HG03060 (cell line): ENCODE results near the gene IL11RA.
"Not testable (repeated sequence)": the region's sequence is repeated elsewhere in the genome, so short reads cannot be mapped to it uniquely, and the experiment has no call there.

ENCODE experiments used
- ATAC-seq: cut with Tn5 transposase; IDR thresholded peaks from one replicate; pipeline ENCODE4 v1.9.1; 2021; ENCODE audit warnings: low read depth, moderate number of reproducible peaks; ENCODE audit not compliant: unreplicated experiment

The IL11RA gene

DNA sequence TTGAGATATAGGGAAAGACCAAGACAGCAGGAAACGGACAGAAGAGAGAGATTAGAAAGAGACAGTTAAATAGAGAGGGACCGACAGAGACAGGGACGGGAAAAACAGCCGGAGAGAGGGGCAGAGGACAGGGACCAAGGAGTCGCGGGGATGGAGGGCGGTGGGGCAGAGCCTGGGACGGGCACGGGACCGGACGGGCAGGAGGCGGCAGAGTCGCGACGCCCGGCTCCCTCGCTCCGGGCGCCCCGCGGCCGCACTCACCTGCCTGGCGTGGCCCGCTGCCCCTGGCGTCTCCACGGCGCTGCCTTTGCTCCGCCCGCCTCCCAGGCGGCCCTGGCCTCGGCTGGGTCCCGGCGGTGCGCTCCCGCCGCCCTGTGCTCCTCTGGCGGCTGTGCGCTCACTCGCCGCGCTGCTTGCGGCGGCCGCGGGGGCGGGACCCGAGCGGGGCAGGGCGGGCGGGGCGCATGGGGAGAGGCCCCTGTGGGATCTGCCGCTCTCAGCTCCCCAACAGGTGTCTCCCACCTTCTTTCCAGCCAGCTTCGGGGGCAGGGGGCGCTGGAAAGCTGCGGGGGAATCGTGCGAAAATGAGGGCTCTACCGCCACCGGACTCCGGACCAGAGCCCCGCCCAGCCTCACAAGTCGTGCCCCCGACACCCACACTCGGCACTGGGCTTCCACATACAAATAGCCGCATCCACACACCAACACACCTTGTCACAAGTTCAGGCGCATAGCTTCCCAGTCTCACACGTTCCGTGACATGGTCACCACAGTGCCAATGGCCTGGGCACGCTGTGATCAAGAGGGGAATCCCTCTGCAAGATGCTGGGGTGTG lies 23.1 kb upstream of the IL11RA start, which contains the start of gene ARID3C:
Gene ARID3C, minus strand, starts transcription at position 411 of the 835 bp plus-strand sequence. CDS start 1,052 bp downstream, outside the sequence.
- no peak for ATAC-seq

- ATAC-seq, result no peak
Observed at GRCh38 chr9:34629491-34629808, 22.5 kb upstream of the IL11RA start.

GRCh38 chr9:34630402-34631154 lies 21.4 kb upstream of the IL11RA start:
- no peak for ATAC-seq

DNA sequence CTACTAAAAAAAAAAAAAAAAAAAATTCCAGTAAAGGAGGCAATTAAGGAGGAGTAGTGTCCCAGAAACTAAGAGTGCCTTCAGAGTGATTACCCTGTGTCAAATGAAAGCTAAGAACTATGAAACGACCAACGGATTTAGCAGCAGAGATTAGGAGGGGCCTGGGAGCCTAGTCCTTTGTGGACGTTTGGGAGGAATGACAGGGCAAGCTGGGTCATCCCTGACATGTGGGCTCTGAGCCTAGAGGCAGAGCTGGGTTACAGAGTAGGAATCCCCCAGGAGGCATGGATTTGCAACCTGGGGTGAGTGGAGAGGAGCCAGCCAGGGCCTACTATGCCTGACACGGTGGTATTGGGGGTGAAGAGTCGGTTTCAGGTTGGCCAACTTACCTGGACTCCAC lies 18.8 kb upstream of the IL11RA start:
- no peak for ATAC-seq

DNA sequence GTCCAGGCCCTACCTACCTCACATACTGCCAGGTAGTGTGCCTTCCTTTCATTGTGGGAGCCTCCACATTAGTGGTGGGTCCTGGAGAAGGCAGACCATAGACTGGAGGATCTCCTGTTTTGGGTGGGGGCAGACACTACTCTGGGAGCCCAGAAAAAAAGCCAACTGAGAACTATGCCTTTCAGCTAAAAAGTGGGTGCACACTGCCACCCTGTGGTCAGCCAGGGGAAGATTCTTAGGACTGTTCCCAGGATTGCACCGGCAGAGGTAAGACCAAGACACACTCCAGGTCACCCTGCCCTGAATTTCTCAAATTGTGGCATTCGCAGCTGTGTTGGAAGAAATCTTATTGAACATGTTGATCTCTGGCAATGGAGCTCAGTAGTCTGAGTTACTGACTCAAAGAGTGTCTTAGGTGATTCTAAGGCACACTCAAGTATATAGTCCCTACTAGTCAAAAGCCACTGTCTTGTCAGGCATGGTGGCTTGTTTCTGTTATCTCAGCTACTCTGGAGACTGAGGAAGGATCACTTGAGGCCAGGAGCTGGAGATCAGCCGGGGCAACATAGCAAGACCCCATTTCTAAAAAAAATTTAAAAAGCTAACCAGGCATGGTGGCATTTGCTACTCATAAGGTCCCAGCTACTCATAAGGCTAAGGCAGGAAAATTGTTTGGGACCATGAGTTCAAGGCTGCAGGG lies 18.0 kb upstream of the IL11RA start:
- ATAC-seq, result no peak

DNA sequence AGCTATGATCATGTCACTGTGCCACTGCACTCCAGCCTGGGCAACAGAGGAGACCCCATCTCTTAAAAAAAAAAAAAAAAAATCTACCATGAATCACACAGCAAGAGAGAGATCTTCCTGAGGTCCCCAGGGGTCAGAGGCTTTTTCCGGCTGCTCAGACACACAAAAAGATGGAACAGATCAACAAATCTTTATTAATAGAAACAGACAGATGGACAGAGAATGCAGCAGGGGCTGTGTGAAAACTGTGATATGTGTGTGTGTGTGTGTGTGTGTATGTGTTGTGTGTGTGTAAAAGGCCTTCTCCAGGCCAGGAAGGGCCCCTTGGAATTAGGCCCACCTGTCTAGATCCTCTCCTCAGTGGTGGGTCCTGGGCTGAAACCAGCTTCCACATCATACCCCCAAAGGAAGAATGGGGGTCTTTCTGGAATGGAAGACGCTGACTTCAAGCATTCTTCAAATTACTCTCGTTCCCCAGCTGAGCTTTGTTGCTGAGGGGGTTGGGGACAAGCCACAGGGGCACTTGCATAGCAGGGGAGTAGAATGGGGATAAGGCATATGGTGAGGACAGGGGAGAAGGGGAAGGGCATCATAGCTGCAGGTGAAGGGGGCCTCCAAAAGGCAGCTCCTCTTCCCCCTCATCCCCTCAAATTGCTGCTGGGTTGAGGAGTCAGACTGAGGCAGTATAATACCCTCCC lies 17.3 kb upstream of the IL11RA start:
- no peak for ATAC-seq

DNA sequence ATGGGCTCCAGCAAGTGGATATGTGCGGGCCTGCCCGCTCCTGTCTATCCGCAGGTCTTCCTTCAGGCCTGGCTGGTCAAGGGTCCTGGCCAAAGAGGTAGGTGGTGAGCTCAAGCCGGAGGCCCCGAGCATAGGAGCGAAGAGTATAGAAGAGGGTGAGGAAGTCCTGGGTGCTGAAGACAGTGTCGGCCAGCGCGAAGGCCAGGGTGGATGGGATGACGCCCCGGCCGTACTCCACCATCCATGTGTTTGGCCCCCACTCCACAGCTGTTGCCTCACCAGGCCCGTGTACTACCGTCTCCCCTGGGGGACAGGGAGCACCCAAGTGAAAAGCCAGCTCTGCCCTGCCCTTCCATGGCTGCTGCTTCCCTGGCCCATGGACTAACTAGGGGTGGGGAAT lies 16.4 kb upstream of the IL11RA start:
- ATAC-seq, result no peak

DNA sequence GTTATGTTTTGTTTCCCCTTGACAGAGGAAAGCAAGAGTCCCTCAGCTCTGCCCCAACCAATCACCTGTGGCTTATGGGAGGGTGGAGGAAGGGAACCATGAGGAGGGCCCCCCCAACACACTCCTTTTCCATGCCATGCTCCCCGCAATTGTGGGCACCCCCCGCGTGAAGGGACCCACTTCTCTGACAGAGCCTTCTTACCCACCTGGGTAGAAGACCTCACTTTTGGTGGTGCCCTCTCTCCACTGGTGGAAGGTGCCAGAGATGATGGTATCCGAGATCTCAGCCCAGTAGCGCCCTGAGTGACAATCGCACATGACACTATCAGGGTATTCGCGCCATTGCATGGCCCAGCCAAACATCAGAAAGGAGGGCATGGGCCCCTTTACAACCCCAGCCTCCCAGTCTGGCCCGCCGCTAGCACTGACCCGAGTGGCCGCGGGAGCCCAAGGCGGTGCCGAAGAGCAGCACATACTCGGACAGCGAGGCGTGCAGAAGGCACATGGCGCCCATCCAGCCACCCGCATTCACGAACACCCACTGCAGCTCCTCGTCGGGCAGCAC lies 15.1 kb upstream of the IL11RA start:
- no peak for ATAC-seq

- no peak for ATAC-seq
Observed at GRCh38 chr9:34637356-34638137, 14.4 kb upstream of the IL11RA start, which contains the start of gene SIGMAR1. Gene SIGMAR1, minus strand, starts transcription at chr9:34637787. Its CDS starts 90 bp downstream, at chr9:34637697.

DNA sequence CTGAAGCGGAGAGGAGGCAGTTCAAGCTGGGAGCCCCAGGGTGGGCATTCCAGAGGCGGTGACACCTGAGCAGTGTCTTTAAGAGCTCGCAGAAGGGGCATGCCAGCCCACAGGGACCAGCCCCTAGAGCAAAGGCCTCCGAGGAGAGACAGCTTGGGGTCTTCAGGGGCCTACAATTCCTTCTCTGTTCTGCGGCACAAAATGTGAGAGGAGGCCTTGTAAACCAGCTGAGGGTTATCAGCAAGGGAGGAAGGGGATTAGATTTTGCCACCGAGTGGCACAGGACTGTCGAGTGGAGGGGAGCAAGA lies 13.9 kb upstream of the IL11RA start:
- no peak for ATAC-seq

GRCh38 chr9:34639322-34639721 lies 12.7 kb upstream of the IL11RA start:
- not testable (repeated sequence) for ATAC-seq

- no peak for ATAC-seq
Observed at GRCh38 chr9:34642679-34643078, 9.3 kb upstream of the IL11RA start.

DNA sequence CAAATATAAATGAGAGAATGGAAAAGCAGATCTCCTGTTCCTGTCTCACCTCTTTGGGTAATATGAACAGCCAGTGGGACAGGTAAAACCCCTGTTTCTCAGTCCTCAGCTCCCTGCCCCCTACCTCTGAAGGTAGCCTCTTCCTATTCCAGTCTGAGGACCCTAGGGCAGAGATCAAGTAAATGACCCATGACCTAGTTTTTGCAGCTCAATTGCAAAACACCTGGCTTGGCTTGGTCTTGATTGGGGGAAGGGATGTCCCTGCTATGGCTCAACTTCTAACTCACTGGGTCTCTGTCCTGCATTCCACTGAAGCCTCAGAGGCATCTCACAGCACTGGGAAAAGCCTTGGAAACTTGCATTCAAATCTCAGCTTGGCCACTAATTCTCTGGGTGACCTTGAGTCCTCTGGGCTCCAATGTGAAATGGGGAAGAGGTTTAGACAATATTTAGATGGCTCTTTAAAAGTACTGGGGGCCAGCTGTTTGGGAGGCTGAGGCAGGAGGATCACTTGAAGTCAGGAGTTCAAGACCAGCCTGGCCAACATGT lies 7.1 kb upstream of the IL11RA start:
- ATAC-seq, result no peak

DNA sequence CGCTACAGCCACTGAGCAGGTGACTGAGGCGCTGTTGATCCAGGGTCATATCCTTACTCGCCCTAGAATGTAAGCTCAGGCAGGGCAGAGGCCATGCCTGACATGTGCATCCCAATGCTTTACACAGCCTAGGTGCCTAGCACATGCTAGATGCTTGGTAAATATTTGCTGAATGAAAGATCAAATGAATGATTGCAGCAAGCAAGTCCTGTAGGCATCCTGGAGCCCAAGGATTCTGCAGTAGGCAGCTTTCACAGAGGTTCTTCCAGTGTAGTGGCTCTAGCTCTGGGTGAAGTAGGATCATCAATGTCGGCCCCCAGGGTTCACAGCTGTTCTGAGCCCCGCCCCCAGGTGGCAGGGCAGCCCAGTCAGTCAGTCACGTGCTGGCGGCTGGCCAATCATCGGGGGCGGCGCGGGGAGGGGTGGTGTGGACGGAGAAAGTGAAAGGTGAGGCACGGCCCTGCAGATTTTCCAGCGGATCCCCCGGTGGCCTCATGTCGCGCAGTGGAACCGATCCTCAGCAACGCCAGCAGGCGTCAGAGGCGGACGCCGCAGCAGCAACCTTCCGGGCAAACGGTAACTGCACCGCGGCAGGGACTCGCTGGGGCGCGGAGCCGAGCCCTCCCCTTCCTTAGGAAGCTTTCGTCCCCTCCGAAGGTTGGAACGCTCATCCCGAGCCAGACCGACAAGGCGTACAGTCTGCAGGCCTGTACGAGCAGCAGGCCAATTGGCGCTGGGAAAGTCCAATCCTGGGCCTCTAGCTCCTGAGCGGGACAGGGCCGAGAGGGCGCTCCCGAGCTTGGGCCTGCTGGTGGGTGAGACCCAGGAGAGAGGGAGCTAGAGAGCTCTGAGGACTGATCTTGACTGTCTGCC lies 5.5 kb upstream of the IL11RA start, which contains the start of gene GALT:
Gene GALT, plus strand, starts transcription at position 465 of the 873 bp plus-strand sequence. Its CDS starts 30 bp downstream, at position 495.
- peak; percentile 58 for ATAC-seq

GRCh38 chr9:34647084-34647403 lies 4.9 kb upstream of the IL11RA start:
- ATAC-seq, result no peak

DNA sequence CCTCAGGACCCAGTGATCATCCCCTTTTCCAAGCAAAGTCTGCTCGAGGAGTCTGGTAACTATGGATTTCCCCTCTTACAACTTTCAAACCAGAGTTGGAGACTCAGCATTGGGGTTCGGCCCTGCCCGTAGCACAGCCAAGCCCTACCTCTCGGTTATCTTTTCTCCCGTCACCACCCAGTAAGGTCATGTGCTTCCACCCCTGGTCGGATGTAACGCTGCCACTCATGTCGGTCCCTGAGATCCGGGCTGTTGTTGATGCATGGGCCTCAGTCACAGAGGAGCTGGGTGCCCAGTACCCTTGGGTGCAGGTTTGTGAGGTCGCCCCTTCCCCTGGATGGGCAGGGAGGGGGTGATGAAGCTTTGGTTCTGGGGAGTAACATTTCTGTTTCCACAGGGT lies 4.3 kb upstream of the IL11RA start:
- no peak for ATAC-seq

DNA sequence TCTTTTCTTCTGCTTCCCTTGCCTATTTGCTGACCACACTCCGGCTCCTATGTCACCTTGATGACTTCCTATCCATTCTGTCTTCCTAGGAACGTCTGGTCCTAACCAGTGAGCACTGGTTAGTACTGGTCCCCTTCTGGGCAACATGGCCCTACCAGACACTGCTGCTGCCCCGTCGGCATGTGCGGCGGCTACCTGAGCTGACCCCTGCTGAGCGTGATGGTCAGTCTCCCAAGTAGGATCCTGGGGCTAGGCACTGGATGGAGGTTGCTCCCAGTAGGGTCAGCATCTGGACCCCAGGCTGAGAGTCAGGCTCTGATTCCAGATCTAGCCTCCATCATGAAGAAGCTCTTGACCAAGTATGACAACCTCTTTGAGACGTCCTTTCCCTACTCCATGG lies 3.3 kb upstream of the IL11RA start:
- ATAC-seq, result no peak

DNA sequence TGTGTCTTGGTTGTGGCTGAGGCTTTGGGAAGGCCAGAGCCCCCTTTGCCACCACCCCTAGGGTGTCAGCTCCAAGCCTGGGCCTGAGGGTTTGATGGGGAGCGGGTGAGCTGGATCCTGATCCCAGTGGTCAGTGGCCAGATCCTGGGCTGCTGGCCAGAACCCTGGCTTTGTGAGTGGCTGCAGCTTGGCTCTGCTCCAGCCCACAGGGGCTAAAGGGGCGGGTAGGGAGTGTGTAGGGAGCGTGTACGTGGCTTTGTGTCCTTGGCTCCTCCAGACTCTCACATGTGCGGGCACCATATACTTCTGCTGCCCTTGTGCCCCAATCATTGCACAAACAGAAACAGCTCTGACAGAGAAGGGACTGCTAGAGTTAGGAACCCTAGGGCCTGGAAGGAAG lies 1.2 kb upstream of the IL11RA start:
- no peak for ATAC-seq
